Inflammatory macrophage treated with lipopolysaccharide for 1 hour (primary cell): Measurements from ENCODE around the gene CEP164.
"Not testable (repeated sequence)": the region's sequence is repeated elsewhere in the genome, so short reads cannot be mapped to it uniquely, and the experiment has no call there.

Experiments used
- DNase-seq, 2 donors: peaks; one replicate each; pipeline ENCODE4 v3.0.0-alpha.2; 2020 to 2022

The CEP164 gene

GRCh38 chr11:117309310-117309709 lies 18.3 kb upstream of the CEP164 start:
- no peak for DNase-seq

GRCh38 chr11:117313091-117313490 lies 14.6 kb upstream of the CEP164 start:
- peak; percentile 43 to 51 for DNase-seq

- peak in 1 of 2 donors; percentile 4 for DNase-seq
These were observed 13.6 kb upstream of the CEP164 start for GRCh38 chr11:117313828-117314768.

- peak in 1 of 2 donors; percentile 3 for DNase-seq
These were observed 12.8 kb upstream of the CEP164 start for GRCh38 chr11:117314840-117315239.

- no peak for DNase-seq
These were observed 12.1 kb upstream of the CEP164 start for GRCh38 chr11:117315285-117316196.

- peak; percentile 49 to 50 for DNase-seq
These were observed 11.3 kb upstream of the CEP164 start, which contains the start of gene BACE1 for GRCh38 chr11:117316197-117316961. BACE1 (minus strand) TSS chr11:117316256; CDS start chr11:117315795, 461 bp downstream.

GRCh38 chr11:117318738-117319137 lies 8.9 kb upstream of the CEP164 start:
- no peak for DNase-seq

- no peak for DNase-seq
These were observed 8.3 kb upstream of the CEP164 start for GRCh38 chr11:117319214-117319840.

GRCh38 chr11:117327255-117327566 lies 443 bp upstream of the CEP164 start:
- not testable (repeated sequence) for DNase-seq

GRCh38 chr11:117328375-117329010 lies 839 bp downstream of the CEP164 start:
- DNase-seq = no peak

- no peak for DNase-seq
These were observed 5.2 kb downstream of the CEP164 start for GRCh38 chr11:117332843-117333242.

- no peak for DNase-seq
These were observed 6.3 kb downstream of the CEP164 start for GRCh38 chr11:117333917-117334316.

GRCh38 chr11:117334896-117335295 lies 7.2 kb downstream of the CEP164 start:
- DNase-seq = no peak

- DNase-seq = no peak
These were observed 7.7 kb downstream of the CEP164 start for GRCh38 chr11:117335399-117335798.

GRCh38 chr11:117337076-117337475 lies 9.4 kb downstream of the CEP164 start:
- no peak for DNase-seq

- DNase-seq = no peak
These were observed 17.4 kb downstream of the CEP164 start for GRCh38 chr11:117345039-117345438.

- DNase-seq = no peak
These were observed 26.9 kb downstream of the CEP164 start for GRCh38 chr11:117354550-117354949.

GRCh38 chr11:117356126-117356890 lies 28.7 kb downstream of the CEP164 start:
- DNase-seq = no peak

- DNase-seq = no peak
These were observed 33.8 kb downstream of the CEP164 start for GRCh38 chr11:117361432-117361831.

GRCh38 chr11:117366248-117366647 lies 38.6 kb downstream of the CEP164 start:
- no peak for DNase-seq

GRCh38 chr11:117366875-117367274 lies 39.2 kb downstream of the CEP164 start:
- DNase-seq = no peak
